ENCODE measurements around the gene ITPKC.
"Not testable (repeated sequence)": the region's sequence is repeated elsewhere in the genome, so short reads cannot be mapped to it uniquely, and the experiment has no call there.

ITPKC gene

DNA sequence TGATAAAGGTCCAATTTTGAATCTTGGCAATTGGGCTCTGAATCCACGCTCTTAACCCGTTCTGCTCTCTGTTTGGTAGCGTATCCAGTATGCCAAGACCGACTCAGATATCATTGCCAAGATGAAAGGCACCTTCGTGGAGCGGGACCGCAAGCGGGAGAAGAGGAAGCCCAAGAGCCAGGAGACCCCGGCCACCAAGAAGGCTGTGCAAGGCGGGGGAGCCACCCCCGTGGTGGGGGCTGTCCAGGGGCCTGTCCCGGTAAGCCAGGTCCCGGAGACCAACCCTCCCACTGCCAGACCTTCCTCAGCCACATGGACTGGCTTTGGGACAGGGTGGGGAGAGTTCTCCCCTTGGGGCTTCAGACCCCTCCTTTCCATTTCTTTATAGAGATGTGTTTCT is 42.4 kb downstream of the ITPKC start:
- in situ Hi-C loops (cut with MboI; ENCODE audit: low sequenced_read_pairs): no loop called here

DNA sequence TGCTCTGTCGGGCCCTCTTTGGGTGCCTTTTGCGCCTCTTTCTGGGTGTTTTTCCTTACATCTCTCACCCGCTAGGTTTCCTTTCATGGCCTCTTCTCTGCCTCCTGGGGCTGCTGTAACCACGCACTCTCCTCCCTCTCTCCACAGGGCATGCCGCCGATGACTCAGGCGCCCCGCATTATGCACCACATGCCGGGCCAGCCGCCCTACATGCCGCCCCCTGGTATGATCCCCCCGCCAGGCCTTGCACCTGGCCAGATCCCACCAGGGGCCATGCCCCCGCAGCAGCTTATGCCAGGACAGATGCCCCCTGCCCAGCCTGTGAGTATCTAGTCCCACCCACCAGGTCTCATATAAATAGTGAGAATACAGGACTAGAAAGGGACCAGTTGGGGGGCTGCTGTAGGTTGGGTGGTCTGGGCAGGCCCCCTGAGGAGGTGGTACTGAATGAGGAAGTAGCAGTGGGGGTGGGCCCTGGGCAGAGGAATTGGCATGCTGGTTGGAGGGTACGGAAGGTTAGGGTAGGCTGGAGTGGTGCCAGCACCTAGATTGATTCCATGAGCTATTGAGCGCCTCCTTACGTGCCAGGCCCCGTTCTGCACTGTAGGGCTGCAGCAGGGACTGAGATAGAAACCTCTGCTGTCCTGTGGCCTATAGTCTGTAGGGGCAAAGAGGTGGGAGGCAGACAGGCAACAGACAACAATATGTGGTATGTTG is 46.0 kb downstream of the ITPKC start:
- in situ Hi-C loops (cut with MboI; ENCODE audit: low sequenced_read_pairs): no loop called here

DNA sequence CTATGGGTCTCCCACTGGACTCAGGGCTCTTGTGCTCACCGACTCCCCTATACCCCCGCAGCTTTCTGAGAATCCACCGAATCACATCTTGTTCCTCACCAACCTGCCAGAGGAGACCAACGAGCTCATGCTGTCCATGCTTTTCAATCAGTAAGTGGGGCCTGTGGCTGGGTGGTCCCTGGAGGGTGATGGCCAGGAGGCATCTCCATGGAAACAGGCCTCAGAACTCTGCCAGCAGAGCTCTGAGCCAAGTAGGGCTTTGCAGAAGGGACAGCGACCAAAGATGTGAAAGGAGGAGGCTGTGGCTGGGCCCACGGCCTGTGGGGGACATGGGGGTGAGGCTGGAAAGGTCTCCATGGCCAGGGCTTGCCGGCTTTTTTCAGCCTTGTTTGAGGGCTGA is 46.6 kb downstream of the ITPKC start:
- in situ Hi-C loops (cut with MboI; ENCODE audit: low sequenced_read_pairs): no loop called here

DNA sequence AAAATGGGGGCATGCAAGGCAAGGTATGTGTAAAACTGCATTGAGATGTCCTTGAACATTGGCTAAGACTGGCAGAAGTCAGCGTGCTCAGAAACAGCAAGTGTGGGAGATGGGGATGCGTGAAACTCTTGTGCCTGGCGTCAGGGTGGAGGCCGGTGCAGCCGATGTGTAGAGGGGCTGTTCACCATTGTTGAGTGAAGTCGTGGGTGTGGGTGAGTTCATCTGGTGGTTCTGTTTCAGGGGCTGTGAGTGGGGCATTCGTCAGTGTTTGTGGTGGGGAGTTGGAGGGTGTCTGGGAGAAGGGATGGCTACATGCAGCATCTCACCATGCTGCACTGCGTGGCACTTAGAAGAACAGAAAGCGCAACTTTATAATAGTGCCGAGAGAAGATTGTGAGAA is 47.1 kb downstream of the ITPKC start:
- in situ Hi-C loops (cut with MboI; ENCODE audit: low sequenced_read_pairs): no loop called here

DNA sequence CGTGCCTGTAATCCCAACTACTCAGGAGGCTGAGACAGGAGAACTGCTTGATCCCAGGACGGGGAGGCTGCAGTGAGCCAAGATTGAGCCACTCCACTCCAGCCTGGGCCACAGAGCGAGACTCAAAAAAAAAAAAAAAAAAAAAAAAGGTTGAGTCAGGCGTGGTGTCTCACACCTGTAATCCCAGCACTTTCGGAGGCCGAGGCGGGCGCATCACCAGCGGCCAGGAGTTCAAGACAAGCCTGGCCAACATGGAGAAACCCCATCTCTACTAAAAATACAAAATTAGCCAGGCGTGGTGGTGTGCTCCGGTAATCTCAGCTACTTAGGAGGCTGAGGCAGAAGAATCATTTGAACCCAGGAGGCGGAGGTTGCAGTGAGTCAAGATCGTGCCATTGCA is 49.5 kb downstream of the ITPKC start:
- in situ Hi-C loops (cut with MboI; ENCODE audit: low sequenced_read_pairs): not testable (repeated sequence)

DNA sequence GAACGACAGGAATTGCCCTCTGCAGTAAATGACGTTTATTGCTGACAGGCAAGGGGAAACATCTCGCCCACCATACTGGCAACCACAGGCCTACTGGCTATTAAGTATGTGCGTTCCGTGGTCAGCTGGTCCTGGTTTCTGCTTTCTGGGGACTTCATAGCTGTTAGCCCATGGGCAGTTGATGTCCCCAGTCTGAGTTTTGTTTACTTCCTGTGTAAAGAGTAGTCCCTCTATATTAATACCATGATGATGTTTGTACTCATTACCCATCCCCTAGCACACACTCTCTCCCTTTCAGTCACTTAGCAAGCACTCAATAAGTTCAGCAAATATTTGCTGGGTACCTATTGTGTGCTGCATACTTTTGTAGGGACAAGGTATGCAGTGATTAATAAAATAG is 52.0 kb downstream of the ITPKC start:
- in situ Hi-C loops (cut with MboI; ENCODE audit: low sequenced_read_pairs): no loop called here

DNA sequence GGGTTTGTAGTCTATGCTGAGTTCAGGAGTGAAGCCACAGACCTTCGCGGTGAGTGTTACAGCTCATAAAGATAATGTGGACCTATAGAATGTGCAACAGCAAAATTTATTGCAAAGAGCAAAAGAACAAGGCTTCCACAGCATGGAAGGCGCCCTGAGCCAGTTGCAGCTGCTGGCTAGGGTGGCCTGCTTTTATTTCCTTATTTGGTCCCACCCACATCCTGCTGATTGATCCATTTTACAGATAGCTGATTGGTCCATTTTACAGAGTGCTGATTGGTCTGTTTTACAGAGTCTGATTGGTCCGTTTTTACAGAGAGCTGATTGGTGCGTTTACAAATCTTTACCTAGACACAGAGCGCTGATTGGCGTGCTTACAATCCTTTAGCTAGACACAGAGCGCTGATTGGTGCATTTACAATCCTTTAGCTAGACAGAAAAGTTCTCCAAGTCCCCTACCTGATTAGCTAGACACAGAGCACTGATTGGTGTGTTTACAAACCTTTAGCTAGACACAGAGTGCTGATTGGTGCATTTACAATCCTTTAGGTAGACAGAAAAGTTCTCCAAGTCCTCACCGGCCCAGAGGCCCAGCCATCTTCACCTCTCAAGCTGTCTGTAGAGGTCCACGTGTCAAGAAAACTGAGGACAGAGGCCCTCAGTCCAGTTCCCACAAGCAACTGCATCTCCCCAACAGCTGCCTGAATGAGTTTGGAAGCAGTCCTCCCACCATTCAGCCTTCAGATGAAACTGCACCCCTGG is 54.4 kb downstream of the ITPKC start:
- in situ Hi-C loops (cut with MboI; ENCODE audit: low sequenced_read_pairs): not testable (repeated sequence)

DNA sequence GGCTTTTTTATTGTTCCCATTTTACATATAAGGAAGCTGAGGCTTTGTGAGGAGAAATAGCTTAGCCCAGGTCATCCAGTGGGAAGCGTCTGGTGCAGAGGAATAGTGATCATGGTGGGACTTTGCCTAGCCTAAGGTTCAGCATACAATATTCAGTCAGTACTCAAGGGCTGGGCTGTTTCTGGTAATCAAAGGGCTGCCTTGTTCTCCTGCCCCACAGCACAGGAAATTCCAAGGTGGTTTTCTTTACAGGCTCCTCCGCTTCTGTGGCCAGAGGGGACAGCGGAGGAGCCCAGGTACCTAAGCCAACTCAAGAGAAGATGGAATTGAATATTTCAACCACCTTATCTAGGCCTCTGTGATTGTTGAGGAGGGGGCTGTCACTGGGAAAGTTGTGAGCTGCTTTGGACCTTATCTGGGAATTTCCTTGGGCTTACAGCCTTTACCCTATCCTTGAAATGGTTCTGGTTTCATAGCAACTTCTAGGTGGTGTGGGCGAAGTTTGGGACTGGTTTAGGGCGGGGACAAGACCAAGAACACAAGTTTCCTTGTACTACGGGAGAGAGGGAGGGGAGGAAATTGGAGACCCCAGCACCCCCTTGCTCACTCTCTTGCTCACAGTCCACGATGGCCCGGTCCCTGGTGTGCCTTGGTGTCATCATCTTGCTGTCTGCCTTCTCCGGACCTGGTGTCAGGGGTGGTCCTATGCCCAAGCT is 58.2 kb downstream of the ITPKC start, which contains the start of gene MIA:
TSS of gene MIA (plus strand) at position 606 of the 716 bp plus-strand sequence. CDS start at position 628, 22 bp downstream.
- in situ Hi-C loops (cut with MboI; ENCODE audit: low sequenced_read_pairs): no loop called here

DNA sequence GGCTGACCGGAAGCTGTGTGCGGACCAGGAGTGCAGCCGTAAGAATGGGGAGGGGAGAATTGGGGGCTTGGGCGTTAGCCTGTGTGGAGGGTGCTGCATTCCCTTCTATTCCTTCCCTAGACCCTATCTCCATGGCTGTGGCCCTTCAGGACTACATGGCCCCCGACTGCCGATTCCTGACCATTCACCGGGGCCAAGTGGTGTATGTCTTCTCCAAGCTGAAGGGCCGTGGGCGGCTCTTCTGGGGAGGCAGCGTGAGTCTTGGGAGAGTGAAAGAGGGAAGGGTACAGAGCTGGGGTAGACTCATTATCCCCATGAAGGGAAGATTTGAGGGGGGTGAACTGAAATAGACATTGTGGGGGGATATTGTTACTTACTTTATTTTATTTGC is 58.7 kb downstream of the ITPKC start:
- in situ Hi-C loops (cut with MboI; ENCODE audit: low sequenced_read_pairs): no loop called here

DNA sequence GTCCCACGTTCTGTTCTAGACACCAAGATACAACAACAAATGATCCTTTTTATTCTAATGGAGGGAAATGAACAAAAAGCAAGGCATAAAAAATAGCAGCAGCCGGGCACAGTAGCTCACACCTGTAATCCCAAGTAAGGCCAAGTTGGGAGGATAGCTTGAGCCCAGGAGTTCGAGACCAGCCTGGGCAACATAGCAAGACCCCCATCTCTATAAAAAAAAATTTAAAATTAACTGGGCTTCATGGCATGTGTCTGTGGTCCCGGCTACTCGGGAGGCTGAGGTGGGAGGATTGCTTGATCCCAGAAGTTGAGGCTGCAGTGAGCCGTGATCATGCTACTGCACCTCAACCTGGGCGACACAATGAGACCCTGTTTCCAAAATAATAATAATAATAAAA is 59.5 kb downstream of the ITPKC start:
- in situ Hi-C loops (cut with MboI; ENCODE audit: low sequenced_read_pairs): no loop called here

DNA sequence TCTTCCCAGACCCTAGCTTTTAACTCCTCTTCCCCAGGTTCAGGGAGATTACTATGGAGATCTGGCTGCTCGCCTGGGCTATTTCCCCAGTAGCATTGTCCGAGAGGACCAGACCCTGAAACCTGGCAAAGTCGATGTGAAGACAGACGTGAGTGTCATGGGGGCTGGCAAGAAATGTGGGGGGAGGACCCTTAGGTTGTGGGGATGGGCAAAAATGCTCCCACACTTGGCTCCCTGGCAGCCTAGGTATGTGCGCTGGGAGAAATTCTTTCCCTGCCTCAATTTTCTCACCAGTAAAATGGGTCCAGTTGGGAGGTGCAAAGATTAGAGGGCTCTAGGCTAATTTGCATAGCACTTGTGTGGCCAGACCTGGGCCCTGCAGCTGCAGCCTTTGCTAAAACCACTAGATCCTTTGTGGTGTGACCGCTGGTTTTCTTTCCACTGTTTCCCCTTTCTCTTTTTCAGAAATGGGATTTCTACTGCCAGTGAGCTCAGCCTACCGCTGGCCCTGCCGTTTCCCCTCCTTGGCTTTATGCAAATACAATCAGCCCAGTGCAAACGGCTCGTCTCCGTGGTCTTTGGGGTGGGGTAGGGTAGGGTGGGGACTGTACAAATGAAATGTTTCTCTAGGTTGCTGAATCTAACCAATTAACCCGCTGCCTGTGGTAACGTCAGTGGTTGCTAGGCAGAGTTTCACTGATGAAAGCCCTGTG is 60.2 kb downstream of the ITPKC start:
- in situ Hi-C loops (cut with MboI; ENCODE audit: low sequenced_read_pairs): no loop called here

DNA sequence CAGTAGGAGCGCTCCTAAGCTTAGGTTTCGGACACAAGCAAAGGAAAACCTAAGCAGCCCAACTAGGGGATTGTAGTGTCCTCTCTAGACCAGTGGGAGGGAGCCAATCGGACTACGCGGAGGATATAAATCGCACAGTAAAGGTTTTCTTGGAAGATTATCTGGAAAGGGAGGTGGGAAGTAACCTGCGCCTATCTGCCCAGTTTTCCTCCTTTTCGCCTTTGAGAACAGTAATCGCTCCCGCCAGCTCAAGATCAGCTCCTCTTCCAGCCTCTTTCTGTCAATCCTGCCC is 60.7 kb downstream of the ITPKC start:
- in situ Hi-C loops (cut with MboI; ENCODE audit: low sequenced_read_pairs): no loop called here

DNA sequence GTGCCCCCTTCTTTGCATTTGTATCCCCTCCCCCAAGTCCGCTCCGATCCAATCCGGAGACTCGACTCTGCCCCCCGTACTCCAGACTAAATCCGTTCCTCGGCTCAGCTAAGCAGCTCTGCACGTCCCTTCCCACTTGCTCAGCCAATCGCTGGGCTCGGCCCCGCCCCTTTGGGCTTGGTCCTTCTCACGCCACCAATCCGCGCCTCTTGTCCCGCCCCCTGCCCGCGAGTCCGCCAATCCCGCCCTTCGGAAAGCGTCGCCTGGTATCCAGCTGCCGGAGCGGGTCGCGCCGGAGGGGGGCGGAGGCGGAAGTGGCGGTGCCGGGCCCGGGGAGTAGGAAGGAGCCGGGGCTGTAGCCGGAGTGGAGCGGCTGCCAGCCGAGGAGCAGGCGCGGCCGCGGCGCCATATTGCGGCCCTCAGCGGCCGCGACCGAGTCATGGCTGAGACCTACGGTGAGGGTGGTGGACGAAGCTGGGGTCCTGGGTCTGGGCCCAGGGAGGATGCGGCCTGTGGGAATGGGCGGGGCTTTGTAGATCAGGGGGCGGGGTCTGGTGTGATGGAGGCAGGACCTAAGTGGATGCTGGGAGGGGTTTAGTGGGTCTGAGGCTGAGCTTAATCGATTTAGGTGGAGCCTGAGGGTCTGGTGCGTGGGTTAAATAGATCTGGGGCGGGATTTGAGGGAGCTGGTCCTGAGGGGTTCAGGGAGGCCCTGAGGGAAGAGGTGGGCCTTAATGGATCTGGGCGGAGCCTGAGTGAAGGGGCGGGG is 61.2 kb downstream of the ITPKC start, which contains the start of gene RAB4B:
TSS of gene RAB4B (plus strand) at position 311 of the 769 bp plus-strand sequence. CDS start at position 440, 129 bp downstream.
- in situ Hi-C loops (cut with MboI; ENCODE audit: low sequenced_read_pairs): no loop called here

DNA sequence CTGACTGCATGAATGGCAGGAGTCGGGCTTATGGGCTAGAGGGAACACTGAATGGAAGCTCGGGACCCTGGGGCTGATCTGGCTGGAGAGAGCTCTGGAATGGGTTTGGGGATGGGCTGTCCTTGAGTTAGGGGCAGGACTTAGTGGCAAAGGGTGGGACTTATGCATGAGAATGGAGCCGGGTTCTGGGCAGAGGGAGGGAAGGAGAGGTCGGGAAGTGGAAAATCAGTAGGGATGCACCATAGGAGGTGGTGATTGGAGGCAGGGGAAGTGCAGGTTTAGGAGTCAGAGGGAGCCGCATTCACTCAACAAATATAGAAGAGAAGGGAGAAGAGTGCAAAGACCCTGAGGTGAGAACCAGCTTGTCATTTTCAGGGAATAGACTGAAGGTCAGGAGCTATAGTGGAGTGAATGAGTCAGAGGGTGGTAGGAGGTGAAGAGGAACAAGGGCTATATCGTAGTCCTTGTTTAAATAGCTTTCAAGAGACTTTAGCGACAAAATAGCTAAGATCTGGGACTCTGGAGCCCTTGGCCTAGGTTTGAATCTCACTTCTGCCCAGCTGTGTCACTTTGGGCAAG is 61.9 kb downstream of the ITPKC start:
- in situ Hi-C loops (cut with MboI; ENCODE audit: low sequenced_read_pairs): no loop called here

DNA sequence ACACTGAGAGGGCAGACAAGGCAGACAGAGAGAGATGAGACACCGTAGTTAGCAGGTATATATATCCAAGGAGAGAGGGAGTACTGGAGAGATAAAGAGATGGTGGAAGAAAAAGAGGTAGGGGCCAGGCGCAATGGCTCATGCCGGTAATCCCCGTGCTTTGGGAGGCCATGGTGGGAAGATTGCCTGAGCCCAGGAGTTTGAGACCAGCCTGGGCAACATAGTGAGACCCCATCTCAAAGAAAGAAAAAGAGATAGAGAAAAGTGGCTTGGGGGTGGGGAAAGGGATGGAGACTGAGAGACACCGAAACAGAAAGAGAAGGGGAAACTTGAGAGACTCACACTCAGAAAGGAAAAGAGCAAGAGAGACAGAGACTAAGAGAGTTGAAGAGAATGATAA is 63.7 kb downstream of the ITPKC start:
- in situ Hi-C loops (cut with MboI; ENCODE audit: low sequenced_read_pairs): no loop called here

DNA sequence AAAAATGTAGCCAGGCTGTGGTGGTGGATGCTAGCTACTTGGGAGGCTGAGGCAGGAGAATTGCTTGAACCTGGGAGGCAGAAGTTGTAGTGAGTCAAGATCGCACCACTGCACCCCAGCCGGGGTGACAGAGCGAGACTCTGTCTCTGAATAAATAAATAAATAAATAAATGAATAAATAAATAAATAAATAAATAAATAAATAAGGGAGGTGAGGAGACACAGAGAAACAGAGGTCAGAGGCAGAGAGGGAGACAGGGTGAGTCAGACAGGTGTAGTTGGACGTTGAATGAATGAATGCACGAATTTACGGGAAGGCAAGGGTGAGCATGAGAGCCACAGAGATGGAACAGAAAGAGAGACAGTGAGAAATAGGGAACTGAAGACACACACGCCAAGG is 64.2 kb downstream of the ITPKC start:
- in situ Hi-C loops (cut with MboI; ENCODE audit: low sequenced_read_pairs): no loop called here

DNA sequence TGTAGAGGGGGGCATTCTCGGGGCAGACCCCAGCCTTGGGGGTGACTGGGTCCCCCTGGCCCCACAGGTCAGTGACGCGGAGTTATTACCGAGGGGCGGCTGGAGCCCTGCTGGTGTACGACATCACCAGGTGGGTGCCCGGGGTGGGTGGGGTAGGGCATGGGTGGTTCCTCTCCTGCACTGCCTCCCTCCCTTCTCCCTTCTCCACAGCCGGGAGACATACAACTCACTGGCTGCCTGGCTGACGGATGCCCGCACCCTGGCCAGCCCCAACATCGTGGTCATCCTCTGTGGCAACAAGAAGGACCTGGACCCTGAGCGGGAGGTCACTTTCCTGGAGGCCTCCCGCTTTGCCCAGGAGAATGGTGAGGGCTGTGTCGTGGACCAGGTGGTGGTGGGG is 66.8 kb downstream of the ITPKC start:
- in situ Hi-C loops (cut with MboI; ENCODE audit: low sequenced_read_pairs): no loop called here

DNA sequence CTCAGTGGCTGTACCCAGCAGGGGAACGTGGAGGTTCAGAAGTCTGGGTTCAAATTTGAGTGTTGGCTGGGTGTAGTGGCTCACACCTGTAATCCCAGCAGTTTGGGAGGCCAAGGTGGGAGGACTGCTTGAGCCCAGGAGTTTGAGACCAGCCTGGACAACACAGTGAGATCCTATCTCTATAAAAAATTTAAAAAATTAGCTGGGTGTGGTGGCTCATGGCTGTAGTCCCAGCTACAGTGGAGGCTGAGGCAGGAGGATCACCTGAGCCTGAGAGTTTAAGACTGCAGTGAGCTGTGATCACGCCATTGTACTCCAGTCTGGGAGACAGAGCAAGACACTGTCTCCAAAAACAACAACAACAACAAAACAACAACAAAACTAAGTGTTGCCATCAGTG is 67.2 kb downstream of the ITPKC start:
- in situ Hi-C loops (cut with MboI; ENCODE audit: low sequenced_read_pairs): not testable (repeated sequence)

DNA sequence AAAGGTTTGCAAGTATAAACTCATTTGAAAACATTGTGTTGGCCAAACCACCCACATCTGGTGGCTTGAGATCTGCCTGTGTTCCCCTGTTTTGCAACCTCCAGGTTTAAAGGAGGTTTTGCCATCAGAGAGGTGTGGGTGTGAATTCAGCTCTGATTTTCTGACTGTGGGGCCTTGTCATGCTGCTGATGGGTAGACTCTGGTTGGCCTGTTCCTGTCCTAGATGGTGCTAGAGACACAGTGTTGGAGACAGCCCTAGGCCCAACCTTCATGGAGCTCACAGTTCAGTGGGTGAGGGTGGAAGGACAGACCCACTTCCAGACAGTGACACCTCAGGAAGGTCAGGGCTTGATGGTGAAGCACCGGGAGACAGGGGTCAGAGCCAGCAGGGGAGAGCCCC is 68.6 kb downstream of the ITPKC start:
- in situ Hi-C loops (cut with MboI; ENCODE audit: low sequenced_read_pairs): no loop called here
